Measurements from ENCODE around the gene EGFR.

EGFR gene

GRCh38 chr7:55100544-55101327 lies 81.9 kb downstream of the EGFR start:
- DNase-seq (ENCODE audit: low read depth, low spot score) = no peak

- DNase-seq (ENCODE audit: low read depth, low spot score) = no peak
These were observed 82.5 kb downstream of the EGFR start for GRCh38 chr7:55101359-55101758.

- no peak for DNase-seq (ENCODE audit: low read depth, low spot score)
These were observed 85.3 kb downstream of the EGFR start for GRCh38 chr7:55104123-55104522.

- DNase-seq (ENCODE audit: low read depth, low spot score) = no peak
These were observed 86.1 kb downstream of the EGFR start for GRCh38 chr7:55104712-55105433.

- no peak for DNase-seq (ENCODE audit: low read depth, low spot score)
These were observed 87.1 kb downstream of the EGFR start for GRCh38 chr7:55105952-55106351.

GRCh38 chr7:55107946-55108345 lies 89.1 kb downstream of the EGFR start:
- DNase-seq (ENCODE audit: low read depth, low spot score) = no peak

- DNase-seq (ENCODE audit: low read depth, low spot score) = no peak
These were observed 89.6 kb downstream of the EGFR start for GRCh38 chr7:55108401-55108800.

GRCh38 chr7:55108818-55109217 lies 90.0 kb downstream of the EGFR start:
- no peak for DNase-seq (ENCODE audit: low read depth, low spot score)

GRCh38 chr7:55109404-55110167 lies 90.8 kb downstream of the EGFR start:
- no peak for DNase-seq (ENCODE audit: low read depth, low spot score)

- no peak for DNase-seq (ENCODE audit: low read depth, low spot score)
These were observed 91.6 kb downstream of the EGFR start for GRCh38 chr7:55110282-55110992.

- no peak for DNase-seq (ENCODE audit: low read depth, low spot score)
These were observed 92.2 kb downstream of the EGFR start for GRCh38 chr7:55110993-55111361.

GRCh38 chr7:55112056-55112455 lies 93.2 kb downstream of the EGFR start:
- DNase-seq (ENCODE audit: low read depth, low spot score) = no peak

- no peak for DNase-seq (ENCODE audit: low read depth, low spot score)
These were observed 95.1 kb downstream of the EGFR start for GRCh38 chr7:55113760-55114540.

- no peak for DNase-seq (ENCODE audit: low read depth, low spot score)
These were observed 98.5 kb downstream of the EGFR start for GRCh38 chr7:55117286-55117685.

GRCh38 chr7:55118426-55118825 lies 99.6 kb downstream of the EGFR start:
- DNase-seq (ENCODE audit: low read depth, low spot score) = no peak

GRCh38 chr7:55119571-55119970 lies 100.8 kb downstream of the EGFR start:
- DNase-seq (ENCODE audit: low read depth, low spot score) = no peak

- no peak for DNase-seq (ENCODE audit: low read depth, low spot score)
These were observed 101.3 kb downstream of the EGFR start for GRCh38 chr7:55120074-55120473.

GRCh38 chr7:55120501-55121198 lies 101.8 kb downstream of the EGFR start:
- DNase-seq (ENCODE audit: low read depth, low spot score) = no peak

GRCh38 chr7:55121249-55121648 lies 102.4 kb downstream of the EGFR start:
- DNase-seq (ENCODE audit: low read depth, low spot score) = no peak

GRCh38 chr7:55122263-55122662 lies 103.4 kb downstream of the EGFR start:
- no peak for DNase-seq (ENCODE audit: low read depth, low spot score)

All from smooth muscle cell of the brain vasculature (primary cell).